GM21717 (cell line): ENCODE results near the gene THOC6.
A peak's percentile ranks its signal among the peaks of the same experiment; 100 is the strongest.

Experiments
- ATAC-seq: cut with Tn5 transposase; IDR thresholded peaks from one replicate; pipeline ENCODE4 v1.9.1; 2021; ENCODE audit warnings: mild to moderate bottlenecking, moderate library complexity; ENCODE audit not compliant: unreplicated experiment

THOC6 gene

GRCh38 chr16:3023669-3024478, at the start of gene THOC6, which contains the start of gene HCFC1R1:
TSS of gene THOC6 (plus strand) at chr16:3024035. CDS start at chr16:3024327, 292 bp downstream.
TSS of gene HCFC1R1 (minus strand) at chr16:3023942. CDS start at chr16:3023941, 1 bp downstream.
- peak; percentile 70 for ATAC-seq

GRCh38 chr16:2974319-2975056, 49.3 kb upstream of the THOC6 start:
- ATAC-seq = no peak

GRCh38 chr16:2975161-2975795, 48.6 kb upstream of the THOC6 start:
- ATAC-seq = no peak

GRCh38 chr16:2976201-2976600, 47.6 kb upstream of the THOC6 start:
- no peak for ATAC-seq

- no peak for ATAC-seq
Observed at GRCh38 chr16:2976673-2977072, 47.2 kb upstream of the THOC6 start.

GRCh38 chr16:2977440-2977839, 46.4 kb upstream of the THOC6 start:
- no peak for ATAC-seq

- no peak for ATAC-seq
Observed at GRCh38 chr16:2979669-2980226, 44.1 kb upstream of the THOC6 start.

- ATAC-seq = peak; percentile 45
Observed at GRCh38 chr16:2980227-2981176, 43.3 kb upstream of the THOC6 start, which contains the start of gene PKMYT1. TSS of gene PKMYT1 (minus strand) at chr16:2980446. CDS start at chr16:2979657, 789 bp downstream.

GRCh38 chr16:2981177-2981898, 42.5 kb upstream of the THOC6 start:
- no peak for ATAC-seq

GRCh38 chr16:2981899-2982250, 42.0 kb upstream of the THOC6 start:
- ATAC-seq = no peak

- ATAC-seq = no peak
Observed at GRCh38 chr16:2982402-2982801, 41.4 kb upstream of the THOC6 start.

GRCh38 chr16:2983706-2984136, 40.1 kb upstream of the THOC6 start:
- ATAC-seq = no peak

- ATAC-seq = no peak
Observed at GRCh38 chr16:2985462-2985861, 38.4 kb upstream of the THOC6 start.

- no peak for ATAC-seq
Observed at GRCh38 chr16:2985893-2986355, 37.9 kb upstream of the THOC6 start.

GRCh38 chr16:2986623-2987188, 37.1 kb upstream of the THOC6 start:
- no peak for ATAC-seq

GRCh38 chr16:2987286-2987685, 36.5 kb upstream of the THOC6 start:
- ATAC-seq = no peak

GRCh38 chr16:2987833-2988232, 36.0 kb upstream of the THOC6 start:
- ATAC-seq = no peak

- no peak for ATAC-seq
Observed at GRCh38 chr16:2988590-2989099, 35.2 kb upstream of the THOC6 start.

- no peak for ATAC-seq
Observed at GRCh38 chr16:2990891-2991290, 32.9 kb upstream of the THOC6 start.
